ENCODE results near the gene PAMR1.

DNA sequence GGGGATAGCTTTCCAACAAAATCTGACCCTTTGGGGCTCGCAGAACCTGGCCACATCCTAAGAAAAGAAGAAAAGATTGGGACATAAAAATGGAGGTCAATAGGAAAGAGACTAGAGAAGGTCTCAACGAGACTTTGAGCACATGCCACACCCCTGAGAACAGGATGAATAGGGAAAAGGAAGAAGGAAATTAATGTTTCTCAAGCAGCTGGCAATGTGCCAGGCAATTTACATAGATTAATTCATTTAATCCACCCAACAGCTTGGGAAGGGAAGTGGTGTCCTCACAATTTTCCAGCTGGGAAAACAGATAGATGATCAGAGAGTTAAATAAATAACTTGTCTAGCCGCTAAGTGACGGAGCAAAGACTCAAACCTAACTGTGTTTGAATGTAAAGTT, 50.7 kb downstream of the PAMR1 start:
- TF ChIP-seq, protein P1, sequence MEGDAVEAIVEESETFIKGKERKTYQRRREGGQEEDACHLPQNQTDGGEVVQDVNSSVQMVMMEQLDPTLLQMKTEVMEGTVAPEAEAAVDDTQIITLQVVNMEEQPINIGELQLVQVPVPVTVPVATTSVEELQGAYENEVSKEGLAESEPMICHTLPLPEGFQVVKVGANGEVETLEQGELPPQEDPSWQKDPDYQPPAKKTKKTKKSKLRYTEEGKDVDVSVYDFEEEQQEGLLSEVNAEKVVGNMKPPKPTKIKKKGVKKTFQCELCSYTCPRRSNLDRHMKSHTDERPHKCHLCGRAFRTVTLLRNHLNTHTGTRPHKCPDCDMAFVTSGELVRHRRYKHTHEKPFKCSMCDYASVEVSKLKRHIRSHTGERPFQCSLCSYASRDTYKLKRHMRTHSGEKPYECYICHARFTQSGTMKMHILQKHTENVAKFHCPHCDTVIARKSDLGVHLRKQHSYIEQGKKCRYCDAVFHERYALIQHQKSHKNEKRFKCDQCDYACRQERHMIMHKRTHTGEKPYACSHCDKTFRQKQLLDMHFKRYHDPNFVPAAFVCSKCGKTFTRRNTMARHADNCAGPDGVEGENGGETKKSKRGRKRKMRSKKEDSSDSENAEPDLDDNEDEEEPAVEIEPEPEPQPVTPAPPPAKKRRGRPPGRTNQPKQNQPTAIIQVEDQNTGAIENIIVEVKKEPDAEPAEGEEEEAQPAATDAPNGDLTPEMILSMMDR (IDR thresholded peaks at IDR 0.05): no peak
- TF ChIP-seq POLR2A (IDR thresholded peaks at IDR 0.05): no peak

All from ovary (tissue), 3 donors.